Fibroblast of villous mesenchyme (primary cell): ENCODE results near the gene LRRC4C. TPM values are rescaled to one million over a fixed set of nuclear protein-coding genes. Genes with fewer than 3 reads are reported as not detected.
"Not testable (repeated sequence)": the region's sequence is repeated elsewhere in the genome, so short reads cannot be mapped to it uniquely, and the experiment has no call there.

Source experiments
- DNase-seq: peaks from one replicate; pipeline ENCODE4 v3.0.0-alpha.2; 2010; ENCODE audit warnings: low read depth
- H3K4me3 ChIP-seq: 2 replicates; pipeline ENCODE4 v1.5.1; 2011; ENCODE audit warnings: low read depth, mild to moderate bottlenecking, low read length
- total RNA-seq: library from RNA; depleted of rRNA; stranded (reverse); fragments of >200 nt; gene quantifications from 2 replicates; pipeline ENCODE4 v1.2.3, GENCODE V29; 2012
- TF ChIP-seq, protein P1 (sequence below): IDR thresholded peaks from 2 replicates; pipeline ENCODE4 v1.5.1; 2012; ENCODE audit warnings: low read depth, mild to moderate bottlenecking, low read length; ENCODE audit not compliant: insufficient read depth

The LRRC4C gene
- total RNA-seq, 1 donor, result under 0.01 TPM

DNA sequence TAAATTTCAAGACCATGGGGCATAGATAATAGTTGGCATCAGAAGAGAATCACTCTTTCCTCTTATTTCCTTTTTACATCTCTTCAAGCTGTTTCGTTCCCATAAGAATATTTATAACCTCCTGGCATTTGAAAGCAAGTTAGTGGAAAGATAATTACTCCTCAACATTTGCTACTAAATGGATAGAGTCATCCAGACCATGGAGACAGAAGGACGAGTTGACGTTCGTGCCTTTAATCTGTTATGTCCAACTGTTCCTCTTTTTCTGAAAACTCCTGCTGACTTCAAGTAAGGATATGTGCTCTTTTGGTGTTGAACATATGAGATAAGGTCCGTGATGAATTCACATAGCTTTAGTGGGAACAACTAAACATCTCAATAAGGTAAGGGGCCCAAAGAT lies 414.2 kb downstream of the LRRC4C start:
- TF ChIP-seq, protein P1, sequence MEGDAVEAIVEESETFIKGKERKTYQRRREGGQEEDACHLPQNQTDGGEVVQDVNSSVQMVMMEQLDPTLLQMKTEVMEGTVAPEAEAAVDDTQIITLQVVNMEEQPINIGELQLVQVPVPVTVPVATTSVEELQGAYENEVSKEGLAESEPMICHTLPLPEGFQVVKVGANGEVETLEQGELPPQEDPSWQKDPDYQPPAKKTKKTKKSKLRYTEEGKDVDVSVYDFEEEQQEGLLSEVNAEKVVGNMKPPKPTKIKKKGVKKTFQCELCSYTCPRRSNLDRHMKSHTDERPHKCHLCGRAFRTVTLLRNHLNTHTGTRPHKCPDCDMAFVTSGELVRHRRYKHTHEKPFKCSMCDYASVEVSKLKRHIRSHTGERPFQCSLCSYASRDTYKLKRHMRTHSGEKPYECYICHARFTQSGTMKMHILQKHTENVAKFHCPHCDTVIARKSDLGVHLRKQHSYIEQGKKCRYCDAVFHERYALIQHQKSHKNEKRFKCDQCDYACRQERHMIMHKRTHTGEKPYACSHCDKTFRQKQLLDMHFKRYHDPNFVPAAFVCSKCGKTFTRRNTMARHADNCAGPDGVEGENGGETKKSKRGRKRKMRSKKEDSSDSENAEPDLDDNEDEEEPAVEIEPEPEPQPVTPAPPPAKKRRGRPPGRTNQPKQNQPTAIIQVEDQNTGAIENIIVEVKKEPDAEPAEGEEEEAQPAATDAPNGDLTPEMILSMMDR, result no peak
- H3K4me3 ChIP-seq, result no peak overlapping the region
- DNase-seq, result no peak

DNA sequence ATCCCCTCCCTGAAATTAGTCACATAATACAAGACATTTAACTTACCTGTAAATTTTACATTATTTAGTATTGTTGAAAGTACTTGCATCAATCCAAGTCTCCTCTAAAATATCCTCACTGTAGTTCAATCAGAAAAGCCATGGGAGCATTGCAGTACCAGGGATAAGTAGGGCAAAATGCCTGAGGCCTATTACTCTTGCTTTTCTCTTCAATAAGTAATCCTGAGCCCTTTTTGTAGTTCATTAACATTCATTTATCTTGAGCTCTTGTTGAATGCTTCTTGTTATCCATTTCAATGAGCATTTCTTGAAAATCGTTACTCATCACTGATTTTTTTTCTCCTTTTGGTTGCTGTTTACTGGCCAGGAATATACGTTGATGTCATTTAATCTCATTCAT lies 414.7 kb downstream of the LRRC4C start:
- H3K4me3 ChIP-seq, result no peak overlapping the region
- TF ChIP-seq, protein P1, result no peak
- DNase-seq, result no peak

DNA sequence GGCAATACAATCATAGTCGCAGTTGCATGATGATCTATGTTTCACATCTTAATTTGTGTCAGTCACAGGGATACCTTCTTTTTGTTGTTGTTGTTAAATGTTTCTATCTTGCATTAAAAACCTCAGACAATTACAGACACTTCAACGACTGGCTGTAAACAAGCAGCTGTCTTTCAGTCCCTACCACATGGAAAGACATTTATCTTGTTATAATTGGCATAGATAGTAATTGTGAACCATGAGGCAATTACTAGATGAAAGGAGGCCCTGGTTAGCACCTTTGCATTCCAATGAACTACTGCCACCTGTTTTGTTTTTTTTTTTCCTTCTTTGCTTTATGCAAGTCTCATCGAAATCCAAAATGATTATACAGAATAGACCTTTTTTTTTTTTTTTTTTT lies 416.8 kb downstream of the LRRC4C start:
- DNase-seq, result no peak
- TF ChIP-seq, protein P1, result no peak
- no peak overlapping the region for H3K4me3 ChIP-seq

DNA sequence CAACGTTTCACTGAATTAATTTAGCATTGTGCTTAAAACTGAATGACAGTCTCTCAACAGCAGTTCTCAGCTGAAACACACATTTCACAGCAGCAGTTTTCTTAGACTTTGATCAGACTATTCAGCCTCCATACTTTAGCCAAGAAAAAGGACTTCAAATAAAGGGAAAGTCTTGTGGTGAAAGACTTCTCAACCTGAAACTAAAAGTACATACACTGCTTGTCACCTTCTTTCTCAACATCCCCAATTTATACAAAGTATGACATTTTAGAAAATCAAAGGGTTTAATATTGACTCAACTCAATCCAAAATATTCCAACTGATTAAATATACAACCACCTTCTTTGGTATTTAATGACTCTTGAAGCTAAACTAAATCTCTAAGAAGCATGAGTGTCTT lies 419.0 kb downstream of the LRRC4C start:
- H3K4me3 ChIP-seq, result no peak overlapping the region
- TF ChIP-seq, protein P1, result no peak
- no peak for DNase-seq

DNA sequence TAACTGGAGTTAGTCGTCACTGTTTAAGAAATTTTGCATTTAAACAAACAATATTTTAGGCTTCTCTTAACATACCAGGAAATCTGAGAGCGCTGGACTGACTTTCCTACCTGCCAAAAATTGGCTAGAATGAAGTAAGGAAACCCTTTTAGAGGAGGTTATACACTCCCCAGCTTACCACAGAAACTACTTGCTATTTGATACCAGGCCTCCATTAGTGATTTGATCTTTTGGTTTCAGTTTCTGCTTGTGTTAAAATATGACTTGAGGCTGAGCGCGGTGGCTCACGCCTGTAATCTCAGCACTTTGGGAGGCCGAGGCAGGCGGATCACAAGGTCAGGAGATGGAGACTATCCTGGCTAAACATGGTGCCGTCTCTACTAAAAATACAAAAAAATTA lies 419.9 kb downstream of the LRRC4C start:
- no peak overlapping the region for H3K4me3 ChIP-seq
- DNase-seq, result no peak
- TF ChIP-seq, protein P1, result no peak

DNA sequence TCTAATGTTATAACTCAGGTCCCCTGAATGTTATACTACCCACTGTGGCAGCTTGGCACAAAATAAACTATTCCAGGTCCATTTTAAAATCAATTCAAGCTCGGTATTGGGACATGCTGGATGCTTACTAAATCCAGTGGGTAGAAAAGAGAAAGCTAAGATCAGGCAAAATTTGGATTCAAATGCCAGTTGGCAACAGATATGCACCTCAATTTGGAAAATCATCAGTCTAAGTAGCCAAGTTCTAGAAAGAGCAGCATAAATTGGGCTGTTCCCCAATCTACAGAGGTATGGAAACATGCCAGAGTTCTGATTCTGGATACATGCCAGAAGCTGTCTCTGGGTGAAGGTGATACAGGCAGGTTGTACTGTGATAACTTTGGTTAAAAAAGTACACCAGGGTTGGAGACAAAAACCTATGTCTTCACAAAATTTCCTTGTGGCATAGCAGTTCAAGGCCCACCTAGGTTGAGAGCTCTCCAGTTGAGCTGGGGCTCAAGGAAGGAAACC lies 427.8 kb downstream of the LRRC4C start:
- no peak overlapping the region for H3K4me3 ChIP-seq
- TF ChIP-seq, protein P1, result no peak
- DNase-seq, result no peak

DNA sequence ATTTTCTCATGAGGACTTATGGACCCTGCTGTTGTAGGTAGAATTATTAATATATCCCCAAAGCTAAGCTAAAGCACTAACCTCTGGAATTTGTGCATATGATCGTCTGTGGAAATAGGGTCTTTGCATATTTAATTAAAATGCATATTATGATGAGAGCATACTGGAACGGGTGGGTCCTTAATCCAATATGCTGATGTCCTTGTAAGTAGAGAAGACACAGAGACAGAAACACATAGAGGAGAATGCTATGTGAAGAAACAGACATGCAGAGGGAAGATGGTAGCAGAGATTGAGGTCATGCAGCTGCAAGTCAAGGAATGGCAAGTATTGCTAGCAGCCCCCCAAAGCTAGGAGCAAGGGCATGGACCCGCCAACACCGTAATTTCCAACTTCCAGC lies 439.2 kb downstream of the LRRC4C start:
- DNase-seq, result no peak
- TF ChIP-seq, protein P1, result no peak

DNA sequence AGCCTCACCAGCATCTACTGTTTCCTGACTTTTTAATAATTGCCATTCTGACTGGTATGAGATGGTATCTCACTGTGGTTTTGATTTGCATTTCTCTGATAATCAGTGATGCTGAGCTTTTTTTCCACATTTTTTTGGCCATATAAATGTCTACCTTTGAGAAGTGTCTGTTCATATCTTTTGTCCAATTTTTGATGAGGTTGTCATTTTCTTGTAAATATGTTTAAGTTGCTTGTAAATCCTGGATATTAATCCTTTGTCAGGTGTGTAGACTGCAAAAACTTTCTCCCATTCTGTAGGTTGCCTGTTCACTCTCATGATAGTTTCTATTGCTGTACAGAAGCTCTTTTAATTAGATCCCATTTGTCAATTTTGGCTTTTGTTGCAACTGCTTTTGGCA lies 439.8 kb downstream of the LRRC4C start:
- H3K4me3 ChIP-seq, result not testable (repeated sequence)

More for the DNA sequence above, 439.2 kb downstream of the LRRC4C start:
- H3K4me3 ChIP-seq, result no peak overlapping the region

More for the DNA sequence above, 439.8 kb downstream of the LRRC4C start:
- DNase-seq, result not testable (repeated sequence)
